ENCODE measurements around the gene PLOD3.

The PLOD3 gene

GRCh38 chr7:101177644-101178043 is 39.7 kb downstream of the PLOD3 start:
- no peak for TF ChIP-seq JUND (IDR thresholded peaks at IDR 0.05; ENCODE audit: low read depth)
- in situ Hi-C loops (cut with HindIII; ENCODE audit: low pct_unique_long_range_greater_than_20kb, low sequenced_read_pairs): no loop called here
- no peak for DNase-seq (ENCODE audit: low read depth in 1 of 2, low spot score in 1 of 2)

- DNase-seq (ENCODE audit: low read depth in 1 of 2, low spot score in 1 of 2): no peak
- in situ Hi-C loops (cut with HindIII; ENCODE audit: low pct_unique_long_range_greater_than_20kb, low sequenced_read_pairs): no loop called here
- no peak for TF ChIP-seq JUND (IDR thresholded peaks at IDR 0.05; ENCODE audit: low read depth)
These were observed 41.7 kb downstream of the PLOD3 start for GRCh38 chr7:101175664-101176063.

GRCh38 chr7:101174322-101174854 is 43.0 kb downstream of the PLOD3 start:
- no peak for DNase-seq (ENCODE audit: low read depth in 1 of 2, low spot score in 1 of 2)
- in situ Hi-C loops (cut with HindIII; ENCODE audit: low pct_unique_long_range_greater_than_20kb, low sequenced_read_pairs): no loop called here
- no peak for TF ChIP-seq JUND (IDR thresholded peaks at IDR 0.05; ENCODE audit: low read depth)

- in situ Hi-C loops (cut with HindIII; ENCODE audit: low pct_unique_long_range_greater_than_20kb, low sequenced_read_pairs): no loop called here
- peak; percentile 75 to 79 for DNase-seq (ENCODE audit: low read depth in 1 of 2, low spot score in 1 of 2)
- TF ChIP-seq JUND (IDR thresholded peaks at IDR 0.05; ENCODE audit: low read depth): no peak
These were observed 43.6 kb downstream of the PLOD3 start for GRCh38 chr7:101173752-101174244.

- DNase-seq (ENCODE audit: low read depth in 1 of 2, low spot score in 1 of 2): peak in 1 of 2 experiments; percentile 43
- in situ Hi-C loops (cut with HindIII; ENCODE audit: low pct_unique_long_range_greater_than_20kb, low sequenced_read_pairs): no loop called here
- TF ChIP-seq JUND (IDR thresholded peaks at IDR 0.05; ENCODE audit: low read depth): no peak
These were observed 44.3 kb downstream of the PLOD3 start for GRCh38 chr7:101172854-101173751.

GRCh38 chr7:101172005-101172853 is 45.2 kb downstream of the PLOD3 start:
- in situ Hi-C loops (cut with HindIII; ENCODE audit: low pct_unique_long_range_greater_than_20kb, low sequenced_read_pairs): no loop called here
- DNase-seq (ENCODE audit: low read depth in 1 of 2, low spot score in 1 of 2): peak in 1 of 2 experiments; percentile 37

GRCh38 chr7:101171442-101171837 is 45.9 kb downstream of the PLOD3 start:
- DNase-seq (ENCODE audit: low read depth in 1 of 2, low spot score in 1 of 2): peak in 1 of 2 experiments; percentile 39
- in situ Hi-C loops (cut with HindIII; ENCODE audit: low pct_unique_long_range_greater_than_20kb, low sequenced_read_pairs): no loop called here
- TF ChIP-seq JUND (IDR thresholded peaks at IDR 0.05; ENCODE audit: low read depth): no peak

More at GRCh38 chr7:101172005-101172853, 45.2 kb downstream of the PLOD3 start:
- TF ChIP-seq JUND (IDR thresholded peaks at IDR 0.05; ENCODE audit: low read depth): no peak

GRCh38 chr7:101170617-101171441 is 46.6 kb downstream of the PLOD3 start:
- no peak for DNase-seq (ENCODE audit: low read depth in 1 of 2, low spot score in 1 of 2)
- in situ Hi-C loops (cut with HindIII; ENCODE audit: low pct_unique_long_range_greater_than_20kb, low sequenced_read_pairs): no loop called here
- TF ChIP-seq JUND (IDR thresholded peaks at IDR 0.05; ENCODE audit: low read depth): no peak

GRCh38 chr7:101169838-101170551 is 47.4 kb downstream of the PLOD3 start:
- TF ChIP-seq JUND (IDR thresholded peaks at IDR 0.05; ENCODE audit: low read depth): no peak
- DNase-seq (ENCODE audit: low read depth in 1 of 2, low spot score in 1 of 2): peak; percentile 44 to 58
- in situ Hi-C loops (cut with HindIII; ENCODE audit: low pct_unique_long_range_greater_than_20kb, low sequenced_read_pairs): no loop called here

GRCh38 chr7:101169110-101169837 is 48.1 kb downstream of the PLOD3 start:
- no peak for TF ChIP-seq JUND (IDR thresholded peaks at IDR 0.05; ENCODE audit: low read depth)
- in situ Hi-C loops (cut with HindIII; ENCODE audit: low pct_unique_long_range_greater_than_20kb, low sequenced_read_pairs): no loop called here
- no peak for DNase-seq (ENCODE audit: low read depth in 1 of 2, low spot score in 1 of 2)

All from T47D (cell line).